T-helper 22 cell (primary cell): Measurements from ENCODE around the gene FARP1.
"Not testable (repeated sequence)": the region's sequence is repeated elsewhere in the genome, so short reads cannot be mapped to it uniquely, and the experiment has no call there.

Source experiments
- DNase-seq: peaks from one replicate; pipeline ENCODE4 v3.0.0-alpha.2; 2020; ENCODE audit warnings: low read depth

The FARP1 gene

GRCh38 chr13:98366443-98366842 is 223.5 kb downstream of the FARP1 start:
- no peak for DNase-seq

GRCh38 chr13:98366959-98367358 is 224.1 kb downstream of the FARP1 start:
- DNase-seq: no peak

GRCh38 chr13:98368019-98368418 is 225.1 kb downstream of the FARP1 start:
- no peak for DNase-seq

- DNase-seq: not testable (repeated sequence)
Observed at GRCh38 chr13:98369520-98369919, 226.6 kb downstream of the FARP1 start.

GRCh38 chr13:98370261-98370660 is 227.4 kb downstream of the FARP1 start:
- DNase-seq: no peak

GRCh38 chr13:98370806-98371515 is 228.1 kb downstream of the FARP1 start:
- DNase-seq: no peak

GRCh38 chr13:98371516-98372023 is 228.7 kb downstream of the FARP1 start:
- DNase-seq: no peak

GRCh38 chr13:98372876-98373275 is 230.0 kb downstream of the FARP1 start:
- no peak for DNase-seq

GRCh38 chr13:98374750-98375149 is 231.9 kb downstream of the FARP1 start:
- DNase-seq: no peak

GRCh38 chr13:98377635-98378378 is 234.9 kb downstream of the FARP1 start:
- no peak for DNase-seq

- no peak for DNase-seq
Observed at GRCh38 chr13:98384739-98385138, 241.8 kb downstream of the FARP1 start.

- no peak for DNase-seq
Observed at GRCh38 chr13:98385606-98386005, 242.7 kb downstream of the FARP1 start.

GRCh38 chr13:98386637-98387036 is 243.7 kb downstream of the FARP1 start:
- DNase-seq: no peak

GRCh38 chr13:98389319-98389718 is 246.4 kb downstream of the FARP1 start:
- DNase-seq: no peak

- no peak for DNase-seq
Observed at GRCh38 chr13:98390086-98390715, 247.3 kb downstream of the FARP1 start.

GRCh38 chr13:98393873-98394272 is 251.0 kb downstream of the FARP1 start:
- DNase-seq: no peak

GRCh38 chr13:98394820-98395510 is 252.1 kb downstream of the FARP1 start:
- no peak for DNase-seq

GRCh38 chr13:98396071-98396710 is 253.3 kb downstream of the FARP1 start:
- no peak for DNase-seq

GRCh38 chr13:98397221-98397620 is 254.3 kb downstream of the FARP1 start:
- no peak for DNase-seq

- no peak for DNase-seq
Observed at GRCh38 chr13:98397861-98398260, 255.0 kb downstream of the FARP1 start.

- DNase-seq: no peak
Observed at GRCh38 chr13:98398581-98398980, 255.7 kb downstream of the FARP1 start.

- no peak for DNase-seq
Observed at GRCh38 chr13:98399756-98400155, 256.9 kb downstream of the FARP1 start.
